Fibroblast of lung (primary cell): Measurements from ENCODE around the gene GADL1. TPM values are rescaled to one million over a fixed set of nuclear protein-coding genes. Genes with fewer than 3 reads are reported as not detected.

ENCODE experiments used
- DNase-seq, 2 donors: peaks; one replicate each; pipeline versions ENCODE4 v3.0.0 to v3.0.0-alpha.2; 2010; ENCODE audit warnings: low read depth in 2 of 2
- H2AFZ ChIP-seq: 2 replicates; pipeline ENCODE4 v1.5.1; 2012; ENCODE audit warnings: low read length, control low read depth, inconsistent platforms
- H3K27ac ChIP-seq: 2 replicates; pipeline ENCODE4 v1.5.1; 2011; ENCODE audit warnings: low read length, control low read depth; ENCODE audit not compliant: insufficient read depth
- H3K27me3 ChIP-seq: 2 replicates; pipeline ENCODE4 v1.5.1; 2011; ENCODE audit warnings: mild to moderate bottlenecking, low read length; ENCODE audit not compliant: control insufficient read depth, insufficient read depth
- H3K36me3 ChIP-seq: 2 replicates; pipeline ENCODE4 v1.5.1; 2011; ENCODE audit warnings: low read length; ENCODE audit not compliant: control insufficient read depth, insufficient read depth
- H3K4me1 ChIP-seq: 2 replicates; pipeline ENCODE4 v1.5.1; 2011; ENCODE audit warnings: low read length; ENCODE audit not compliant: control insufficient read depth, insufficient read depth; ENCODE audit errors: extremely low read depth
- H3K4me2 ChIP-seq: 2 replicates; pipeline ENCODE4 v1.5.1; 2011; ENCODE audit warnings: low read length, control low read depth; ENCODE audit not compliant: insufficient read depth; ENCODE audit errors: extremely low read depth
- H3K4me3 ChIP-seq, 4 experiments: fragments of 200-600 bp in 1 of 4; sonication (generic) in 1 of 4; replicated peaks in 1 of 4; 2 replicates each; pipeline ENCODE4 v1.5.1; 2011 to 2016; ENCODE audit warnings: low read length in 4 of 4, low read depth in 3 of 4, mild to moderate bottlenecking in 3 of 4, control low read depth in 2 of 4, inconsistent platforms in 1 of 4, mixed read lengths in 1 of 4; ENCODE audit not compliant: insufficient read depth in 1 of 4; ENCODE audit errors: control extremely low read depth in 1 of 4
- H3K79me2 ChIP-seq: 2 replicates; pipeline ENCODE4 v1.5.1; 2012; ENCODE audit warnings: mild to moderate bottlenecking, low read length, inconsistent platforms; ENCODE audit not compliant: control insufficient read depth, insufficient read depth
- H3K9ac ChIP-seq: 2 replicates; pipeline ENCODE4 v1.5.1; 2011; ENCODE audit warnings: mild to moderate bottlenecking, low read length, control low read depth; ENCODE audit not compliant: insufficient read depth
- H3K9me3 ChIP-seq: 2 replicates; pipeline ENCODE4 v1.5.1; 2012; ENCODE audit warnings: low read depth, low read length; ENCODE audit not compliant: control insufficient read depth, insufficient read depth
- H4K20me1 ChIP-seq: 2 replicates; pipeline ENCODE4 v1.5.1; 2011; ENCODE audit warnings: low read length; ENCODE audit not compliant: control insufficient read depth, insufficient read depth; ENCODE audit errors: extremely low read depth
- CTCF ChIP-seq, 2 donors: IDR thresholded peaks in 1 of 2; conservative IDR thresholded peaks in 1 of 2; 1 replicate in 1 of 2; 2 replicates in 1 of 2; pipeline ENCODE4 v1.5.1; 2011 to 2012; ENCODE audit warnings: low read length in 2 of 2, control low read depth in 1 of 2, inconsistent platforms in 1 of 2, low read depth in 1 of 2, mild to moderate bottlenecking in 1 of 2
- EZH2 ChIP-seq: IDR thresholded peaks from 2 replicates; pipeline ENCODE4 v1.5.1; 2012; ENCODE audit warnings: low read length, control low read depth, mild to moderate bottlenecking; ENCODE audit errors: missing control alignments
- polyA plus RNA-seq, 2 donors: library from polyadenylated mRNA; depleted of rRNA in 1 of 2; stranded (reverse) in 1 of 2; unstranded in 1 of 2; fragments of >200 nt; gene quantifications; 2 replicates each; pipeline ENCODE4 v1.2.1, GENCODE V29; 2011 to 2012; ENCODE audit warnings: missing spikeins in 1 of 2
- total RNA-seq: library from RNA; depleted of rRNA; stranded (reverse); fragments of >200 nt; gene quantifications from 2 replicates; pipeline ENCODE4 v1.2.1, GENCODE V29; 2014

GADL1 gene
- total and polyA plus RNA-seq, 2 donors (not counting 1 experiment from before 2014, with no cell fraction given): 0.18 to 3.6 TPM

GRCh38 chr3:30933478-30934207, 39.2 kb upstream of the GADL1 start:
- Histone ChIP-seq H3K9me3 (no peaks in the 10 kb centered on the region), H3K79me2 (no peaks in the 10 kb centered on the region), H3K4me3 (no peak overlapping the region), H3K4me2 (peak overlapping the region; percentile 41), H3K4me1 (no peaks in the 10 kb centered on the region), H3K9ac (no peak overlapping the region), H3K36me3 (no peaks in the 10 kb centered on the region), H2AFZ (peak overlapping the region; percentile 51), H3K27ac (no peak overlapping the region), H3K27me3 (no peaks in the 10 kb centered on the region), H4K20me1 (no peaks in the 10 kb centered on the region)
- TF ChIP-seq EZH2 (no peak), CTCF (conservative IDR thresholded peaks at IDR 0.05 in 1 of 2, IDR thresholded peaks at IDR 0.05 in 1 of 2; ENCODE audit: low read depth in 1 of 2, low read length in 2 of 2) (no peak)
- no peak for DNase-seq

- Histone ChIP-seq H3K4me1 (no peaks in the 10 kb centered on the region), H3K9me3 (no peaks in the 10 kb centered on the region), H4K20me1 (no peaks in the 10 kb centered on the region), H2AFZ (no peak overlapping the region), H3K27me3 (no peaks in the 10 kb centered on the region), H3K27ac (no peak overlapping the region), H3K4me3 (no peak overlapping the region), H3K79me2 (no peaks in the 10 kb centered on the region), H3K9ac (no peak overlapping the region), H3K4me2 (no peak overlapping the region), H3K36me3 (no peaks in the 10 kb centered on the region)
- no peak for DNase-seq
- TF ChIP-seq CTCF (conservative IDR thresholded peaks at IDR 0.05 in 1 of 2, IDR thresholded peaks at IDR 0.05 in 1 of 2; ENCODE audit: low read depth in 1 of 2, low read length in 2 of 2): no peak
- no peak for TF ChIP-seq EZH2
Observed at GRCh38 chr3:30932513-30933098, 38.1 kb upstream of the GADL1 start.

GRCh38 chr3:30924763-30925162, 30.3 kb upstream of the GADL1 start:
- Histone ChIP-seq H3K27me3 (no peaks in the 10 kb centered on the region), H3K27ac (peak overlapping the region; percentile 30), H3K36me3 (no peaks in the 10 kb centered on the region), H3K4me1 (peaks cover 4% of the 10 kb centered on the region), H3K79me2 (no peaks in the 10 kb centered on the region), H3K4me3 (no peak overlapping the region), H3K9ac (no peak overlapping the region), H3K4me2 (peak overlapping the region; percentile 37), H2AFZ (no peak overlapping the region), H4K20me1 (no peaks in the 10 kb centered on the region), H3K9me3 (no peaks in the 10 kb centered on the region)
- no peak for TF ChIP-seq CTCF (conservative IDR thresholded peaks at IDR 0.05 in 1 of 2, IDR thresholded peaks at IDR 0.05 in 1 of 2; ENCODE audit: low read depth in 1 of 2, low read length in 2 of 2)
- DNase-seq: peak; percentile 30 to 35
